Endodermal cell (in vitro differentiated cells): ENCODE measurements around the gene PDGFRB. TPM values are rescaled to one million over a fixed set of nuclear protein-coding genes. Genes with fewer than 3 reads are reported as not detected.

Experiments
- DNase-seq: peaks from one replicate; pipeline ENCODE4 v3.0.0-alpha.2; 2017
- H3K27ac ChIP-seq: 2 replicates; pipeline ENCODE4 v1.5.1; 2013; ENCODE audit warnings: mild to moderate bottlenecking, low read depth, low read length, moderate library complexity
- H3K27me3 ChIP-seq: 2 replicates; pipeline ENCODE4 v1.6.1; 2013; ENCODE audit warnings: mild to moderate bottlenecking, low read length, moderate library complexity; ENCODE audit not compliant: insufficient read depth, control insufficient read depth, poor library complexity, severe bottlenecking
- H3K36me3 ChIP-seq: 2 replicates; pipeline ENCODE4 v1.7.0; 2013; ENCODE audit warnings: mild to moderate bottlenecking, low read length, moderate library complexity; ENCODE audit not compliant: control insufficient read depth, insufficient read depth
- H3K4me1 ChIP-seq: one replicate; pipeline ENCODE4 v1.7.0; 2013; ENCODE audit warnings: low read length; ENCODE audit not compliant: control insufficient read depth, insufficient read depth
- H3K4me3 ChIP-seq: 2 replicates; pipeline ENCODE4 v1.5.1; 2013; ENCODE audit warnings: mild to moderate bottlenecking, low read length, moderate library complexity
- H3K9ac ChIP-seq: 2 replicates; pipeline ENCODE4 v1.6.1; 2013; ENCODE audit warnings: mild to moderate bottlenecking, low read length, moderate library complexity; ENCODE audit not compliant: poor library complexity, severe bottlenecking; ENCODE audit errors: extremely low read depth
- H3K9me3 ChIP-seq: 2 replicates; pipeline ENCODE4 v1.6.1; 2013; ENCODE audit warnings: mild to moderate bottlenecking, low read length, moderate library complexity; ENCODE audit not compliant: control insufficient read depth
- H3K27ac Mint-ChIP-seq: 2 replicates; pipeline ENCODE4 v1.8.0; 2020; ENCODE audit warnings: mixed read lengths
- H3K27me3 Mint-ChIP-seq: 2 replicates; pipeline ENCODE4 v1.8.0; 2021; ENCODE audit warnings: mild to moderate bottlenecking, mixed read lengths; ENCODE audit not compliant: insufficient read depth
- H3K36me3 Mint-ChIP-seq: 2 replicates; pipeline ENCODE4 v1.8.0; 2020; ENCODE audit warnings: low read depth, mixed read lengths
- H3K4me1 Mint-ChIP-seq: 2 replicates; pipeline ENCODE4 v1.8.0; 2020; ENCODE audit warnings: mixed read lengths
- H3K4me3 Mint-ChIP-seq: 2 replicates; pipeline ENCODE4 v1.8.0; 2020; ENCODE audit warnings: mild to moderate bottlenecking, moderate library complexity, mixed read lengths
- H3K9me3 Mint-ChIP-seq: 2 replicates; pipeline ENCODE4 v1.8.0; 2020; ENCODE audit warnings: mild to moderate bottlenecking, mixed read lengths
- CTCF ChIP-seq: fragments of 200-600 bp; sonication (generic); conservative IDR thresholded peaks from 2 replicates; pipeline ENCODE4 v1.5.0; 2021; ENCODE audit warnings: antibody characterized with exemption, mild to moderate bottlenecking
- WGBS, 2 experiments: methylation state at CpG; one replicate each; pipeline versions ENCODE4 v1.1.5 to v1.1.7; 2013; ENCODE audit warnings: missing lambda C conversion rate in 2 of 2, mixed read lengths in 1 of 2; ENCODE audit not compliant: insufficient coverage in 1 of 2, insufficient read length in 1 of 2; 5-methylcytosine and 5-hydroxymethylcytosine counted together
- total RNA-seq, 2 donors: library from RNA; stranded (reverse); fragmentation: NEBNext Ultra II Directional in 1 of 2; extraction: Animal tissue kit (Norgen Biotek cat#: 25700) in 1 of 2; gene quantifications; 2 replicates in 1 of 2; 3 replicates in 1 of 2; pipeline ENCODE4 v1.2.1, GENCODE V29; 2021

Gene PDGFRB
- total RNA-seq, 2 donors from 2014 or later = 4.1 to 6.5 TPM

DNA sequence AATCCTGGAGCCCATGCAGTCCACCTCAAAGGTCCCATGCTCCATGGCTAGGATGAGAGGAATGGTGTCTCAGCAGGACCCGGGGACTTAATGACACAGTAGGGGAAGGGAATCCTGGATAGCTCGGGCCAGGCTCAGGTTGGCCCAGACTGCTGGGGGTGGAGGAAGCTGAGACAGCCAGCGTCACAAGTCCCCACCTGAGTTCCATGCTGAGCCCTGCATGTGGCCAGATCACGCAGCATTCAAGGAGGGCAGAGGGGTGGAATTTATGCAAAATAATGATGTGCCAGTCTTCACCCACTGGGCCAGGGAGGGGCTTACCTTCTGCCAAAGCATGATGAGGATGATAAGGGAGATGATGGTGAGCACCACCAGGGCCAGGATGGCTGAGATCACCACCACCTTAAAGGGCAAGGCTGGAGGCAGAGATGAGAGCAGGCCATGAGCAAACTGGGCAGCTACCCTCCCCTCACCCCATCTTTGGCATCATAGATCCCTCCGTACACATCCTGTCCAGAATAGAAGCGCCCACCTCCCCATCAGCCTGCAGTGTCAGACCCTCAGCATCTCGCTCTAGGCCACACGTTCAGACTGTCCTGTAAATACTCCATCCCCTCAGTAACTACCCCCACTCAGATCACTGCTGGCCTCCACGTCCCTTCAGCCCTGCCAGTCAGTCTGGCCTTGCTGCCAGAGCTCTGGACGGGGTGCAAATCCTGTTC, 29.3 kb downstream of the PDGFRB start:
- H3K27ac Mint-ChIP-seq = no peak overlapping the region
- Histone ChIP-seq H3K4me3 (no peak overlapping the region), H3K9ac (no peak overlapping the region), H3K27me3 (peaks cover 11% of the 10 kb centered on the region), H3K4me1 (no peaks in the 10 kb centered on the region), H3K27ac (no peak overlapping the region), H3K9me3 (no peaks in the 10 kb centered on the region), H3K36me3 (no peaks in the 10 kb centered on the region)
- no peaks in the 10 kb centered on the region for H3K36me3 Mint-ChIP-seq
- peak; percentile 70 for DNase-seq
- H3K4me1 Mint-ChIP-seq = peaks cover 22% of the 10 kb centered on the region
- WGBS, 2 experiments = 85 to 98% methylated on average over 6 to 10 of the region's 10 CpGs
- no peak overlapping the region for H3K4me3 Mint-ChIP-seq
- peaks cover 28% of the 10 kb centered on the region for H3K27me3 Mint-ChIP-seq
- no peak for TF ChIP-seq CTCF
- H3K9me3 Mint-ChIP-seq = no peaks in the 10 kb centered on the region

DNA sequence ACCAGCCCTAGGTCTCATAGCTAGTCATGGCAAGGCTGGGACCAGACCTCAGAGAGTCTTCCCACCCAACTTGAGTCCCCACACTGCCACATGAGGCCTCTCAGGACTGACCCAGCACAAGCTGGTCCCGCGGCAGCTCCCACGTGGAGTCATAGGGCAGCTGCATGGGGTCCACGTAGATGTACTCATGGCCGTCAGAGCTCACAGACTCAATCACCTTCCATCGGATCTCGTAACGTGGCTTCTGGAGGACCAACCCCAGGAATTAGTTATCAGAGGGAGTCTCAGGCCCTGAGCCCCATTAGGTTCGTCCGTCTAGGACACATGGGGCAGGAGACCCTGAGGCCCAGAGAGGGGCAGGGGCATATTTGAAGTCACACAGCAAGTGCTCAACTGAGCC, 30.3 kb downstream of the PDGFRB start:
- Histone ChIP-seq H3K27ac (no peak overlapping the region), H3K9ac (no peak overlapping the region), H3K9me3 (no peaks in the 10 kb centered on the region), H3K36me3 (no peaks in the 10 kb centered on the region), H3K4me1 (no peaks in the 10 kb centered on the region), H3K27me3 (peaks cover 11% of the 10 kb centered on the region), H3K4me3 (no peak overlapping the region)
- H3K9me3 Mint-ChIP-seq = no peaks in the 10 kb centered on the region
- no peak for DNase-seq
- WGBS, 2 experiments = 93 to 99% methylated on average over 10 of the region's 10 CpGs
- no peak overlapping the region for H3K4me3 Mint-ChIP-seq
- H3K27me3 Mint-ChIP-seq = peaks cover 29% of the 10 kb centered on the region
- peaks cover 14% of the 10 kb centered on the region for H3K4me1 Mint-ChIP-seq
- no peak overlapping the region for H3K27ac Mint-ChIP-seq
- no peaks in the 10 kb centered on the region for H3K36me3 Mint-ChIP-seq
- TF ChIP-seq CTCF = no peak

DNA sequence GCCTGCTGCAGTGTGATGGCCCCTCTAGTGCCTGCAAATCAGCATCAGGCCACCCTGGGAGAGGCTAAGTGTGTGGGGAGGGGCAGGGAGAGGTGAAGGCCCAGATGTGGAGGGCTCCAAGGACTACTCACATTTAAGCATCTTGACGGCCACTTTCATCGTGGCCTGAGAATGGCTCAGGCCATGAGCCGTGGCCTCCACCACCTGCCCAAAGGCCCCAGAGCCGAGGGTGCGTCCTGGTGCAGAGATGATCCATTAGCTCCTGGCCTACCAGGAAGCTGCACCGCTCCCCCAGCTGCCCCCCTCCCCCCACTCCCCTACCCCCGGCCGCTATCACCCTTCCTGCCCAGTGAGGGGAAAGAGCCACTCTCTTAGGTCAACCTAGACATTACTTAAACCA, 31.0 kb downstream of the PDGFRB start:
- Histone ChIP-seq H3K4me1 (no peaks in the 10 kb centered on the region), H3K27ac (no peak overlapping the region), H3K27me3 (peaks cover 8% of the 10 kb centered on the region), H3K4me3 (no peak overlapping the region), H3K36me3 (no peaks in the 10 kb centered on the region), H3K9ac (no peak overlapping the region), H3K9me3 (no peaks in the 10 kb centered on the region)
- Mint-ChIP-seq H3K27ac (no peak overlapping the region), H3K27me3 (peaks cover 26% of the 10 kb centered on the region), H3K36me3 (no peaks in the 10 kb centered on the region), H3K9me3 (no peaks in the 10 kb centered on the region), H3K4me3 (no peak overlapping the region), H3K4me1 (peaks cover 7% of the 10 kb centered on the region)
- TF ChIP-seq CTCF = no peak
- 94 to 100% methylated on average over 3 to 7 of the region's 8 CpGs for WGBS, 2 experiments
- DNase-seq = no peak
